ENCODE measurements around the gene PPP1R15B. TPM values are rescaled to one million over a fixed set of nuclear protein-coding genes. Genes with fewer than 3 reads are reported as not detected.

PPP1R15B gene
- total RNA-seq, 1 experiment from 2014 or later = 69.3 TPM

GRCh38 chr1:204396015-204396583, 15.5 kb downstream of the PPP1R15B start:
- H3K4me2 ChIP-seq (ENCODE audit: low read length) = no peak overlapping the region
- H3K4me3 ChIP-seq (replicated peaks in 1 of 2; ENCODE audit: low read depth in 1 of 2, low read length in 2 of 2) = no peak overlapping the region
- DNase-seq (ENCODE audit: low read depth, low spot score) (no peak), ATAC-seq (no peak)
- intact Hi-C loops (cut with micrococcal nuclease) = loop anchor here (10.0 kb wide), 1 partner anchor 531 kb away; the partner anchor contains the start of gene SNRPE
- no peaks in the 10 kb centered on the region for H3K27me3 ChIP-seq (ENCODE audit: insufficient read depth, low read length)
- H2AFZ ChIP-seq (ENCODE audit: low read depth, low read length, poor library complexity, severe bottlenecking) = no peak overlapping the region
- POLR2A ChIA-PET = no interaction called here
- H3K9ac ChIP-seq (ENCODE audit: low read length) = no peak overlapping the region
- BruUV-seq (replicated peaks) = no TSS peak
- CTCF ChIA-PET = interaction anchor here (0.7 to 2.9 kb wide), 3 partner anchors 233 to 428 kb away, joined by 3 to 31 read pairs (median 3); no protein-coding TSS in a partner anchor
- H3K9me2 ChIP-seq (ENCODE audit: insufficient read depth) = no peaks in the 10 kb centered on the region
- no peaks in the 10 kb centered on the region for H3K79me2 ChIP-seq (ENCODE audit: insufficient read depth, low read length)
- H3K4me1 ChIP-seq (ENCODE audit: control insufficient read depth in 1 of 2, insufficient read depth in 2 of 2, low read length in 2 of 2) = peaks cover 0 to 6% of the 10 kb centered on the region in 2 experiments; a peak in 2 of 4 replicates
- no peak overlapping the region for H3K27ac ChIP-seq (ENCODE audit: low read depth, low read length)
- no peaks in the 10 kb centered on the region for H4K20me1 ChIP-seq (ENCODE audit: insufficient read depth)
- no peak for TF ChIP-seq SIN3A (IDR thresholded peaks at IDR 0.05; ENCODE audit: low read depth)
- no peak for TF ChIP-seq EGR1 (IDR thresholded peaks at IDR 0.05; ENCODE audit: low read depth)
- TF ChIP-seq REST (IDR thresholded peaks at IDR 0.05; ENCODE audit: low read depth) = no peak
- TF ChIP-seq JUND (IDR thresholded peaks at IDR 0.05) = no peak
- no peak for TF ChIP-seq POLR2AphosphoS5 (IDR thresholded peaks at IDR 0.05; ENCODE audit: low read depth, low read length)
- no peak for TF ChIP-seq CBX3 (IDR thresholded peaks at IDR 0.05; ENCODE audit: low read depth)
- no peak for TF ChIP-seq CEBPB (IDR thresholded peaks at IDR 0.05; ENCODE audit: low read depth)
- no peak for TF ChIP-seq TCF7L2 (IDR thresholded peaks at IDR 0.05; ENCODE audit: borderline replicate concordance, extremely low read depth, insufficient read depth, insufficient read length)
- no peak for TF ChIP-seq ATF3 (IDR thresholded peaks at IDR 0.05)
- H3K36me3 ChIP-seq (ENCODE audit: control insufficient read depth in 1 of 2, insufficient read depth in 2 of 2, low read length in 2 of 2) = peaks cover 2 to 8% of the 10 kb centered on the region in 2 experiments; a peak in 2 of 4 replicates
- RAD21 ChIA-PET (ENCODE audit: low non-redundant PET in 1 of 2, low total read pairs in 2 of 2, uncharacterized antibody in 2 of 2, unreplicated experiment in 2 of 2) = no interaction called here
- no peaks in the 10 kb centered on the region for H3K9me3 ChIP-seq (ENCODE audit: control insufficient read depth in 1 of 2, insufficient read depth in 1 of 2, low read depth in 1 of 2, low read length in 2 of 2)

Measured in HCT116 (cell line).